Calu3 (cell line): ENCODE results near the gene TNNI3. TPM values are rescaled to one million over a fixed set of nuclear protein-coding genes. Genes with fewer than 3 reads are reported as not detected.

Experiments used
- BruUV-seq: library from RNA; stranded (reverse); fragments of 400-500 nt; replicated peaks from 2 replicates; lab custom pipeline; 2021; lab: Mats Ljungman, UMichigan
- CTCF ChIA-PET: fragments of 300-600 bp; sonication (Branson Sonifier 250); formaldehyde crosslinking; loops from one replicate; lab custom pipeline; 2022; ENCODE audit warnings: antibody characterized with exemption; lab: Charles Lee
- DNase-seq: peaks from one replicate; pipeline ENCODE4 v3.0.0; 2022
- H3K27ac Mint-ChIP-seq: one replicate; pipeline ENCODE4 v1.8.0; 2022; ENCODE audit warnings: mixed read lengths; ENCODE audit not compliant: unreplicated experiment
- H3K27me3 Mint-ChIP-seq: one replicate; pipeline ENCODE4 v1.8.0; 2022; ENCODE audit warnings: mixed read lengths; ENCODE audit not compliant: unreplicated experiment
- H3K36me3 Mint-ChIP-seq: one replicate; pipeline ENCODE4 v1.8.0; 2022; ENCODE audit warnings: mild to moderate bottlenecking, moderate library complexity, mixed read lengths; ENCODE audit not compliant: insufficient read depth, unreplicated experiment
- H3K4me1 Mint-ChIP-seq: one replicate; pipeline ENCODE4 v1.8.0; 2022; ENCODE audit warnings: mild to moderate bottlenecking, low read depth, mixed read lengths; ENCODE audit not compliant: unreplicated experiment
- H3K4me3 Mint-ChIP-seq: one replicate; pipeline ENCODE4 v1.8.0; 2022; ENCODE audit warnings: mild to moderate bottlenecking, low read depth, moderate library complexity, mixed read lengths; ENCODE audit not compliant: unreplicated experiment
- H3K9me3 Mint-ChIP-seq: one replicate; pipeline ENCODE4 v1.8.0; 2022; ENCODE audit warnings: low read depth, mixed read lengths; ENCODE audit not compliant: unreplicated experiment
- CTCF ChIP-seq: fragments of 200-600 bp; IDR thresholded peaks from one replicate; pipeline ENCODE4 v1.8.0; 2022; ENCODE audit warnings: antibody characterized with exemption; ENCODE audit not compliant: unreplicated experiment
- intact Hi-C: fragments of 100-400 bp; cut with micrococcal nuclease; formaldehyde crosslinking; loops from one replicate; pipeline ENCODE4 v1.10.0; 2022; ENCODE audit not compliant: unreplicated experiment
- total RNA-seq: library from RNA; stranded (reverse); gene quantifications from 2 replicates; pipeline ENCODE4 v1.2.3, GENCODE V29; 2022

The TNNI3 gene
- total RNA-seq, 1 experiment from 2014 or later, result 1.3 TPM

- Mint-ChIP-seq H3K27me3 (peaks cover 49% of the 10 kb centered on the region), H3K4me1 (peaks cover 24% of the 10 kb centered on the region), H3K36me3 (peaks cover 16% of the 10 kb centered on the region), H3K9me3 (no peaks in the 10 kb centered on the region), H3K4me3 (no peak within 1 kb of the TSS), H3K27ac (no peak within 1 kb of the TSS)
- no TSS peak for BruUV-seq
- CTCF ChIA-PET, result interaction anchor here (0.5 to 0.6 kb wide), 3 partner anchors 8 to 107 kb away, joined by 3 to 6 read pairs (median 4); partner anchors contain the start of gene TNNI3
- DNase-seq, result peak; percentile 20
- intact Hi-C loops, result loop anchor here (5.0 to 10.0 kb wide), 3 partner anchors 235 to 485 kb away; partner anchors contain the start of genes RPL28, SBK3 and TMEM238
- no peak for TF ChIP-seq CTCF
These were observed 8.2 kb downstream of the TNNI3 start, which contains the start of gene TNNT1 for GRCh38 chr19:55149078-55150003. TNNT1 (minus strand) TSS chr19:55149206; CDS start chr19:55147157, 2,049 bp downstream.

GRCh38 chr19:55147545-55148251 lies 9.8 kb downstream of the TNNI3 start:
- intact Hi-C loops, result loop anchor here (5.0 to 10.0 kb wide), 3 partner anchors 237 to 487 kb away; partner anchors contain the start of genes RPL28, SBK3 and TMEM238
- DNase-seq, result no peak
- no peak overlapping the region for H3K4me3 Mint-ChIP-seq
- H3K9me3 Mint-ChIP-seq, result no peaks in the 10 kb centered on the region
- H3K27me3 Mint-ChIP-seq, result peaks cover 63% of the 10 kb centered on the region
- H3K27ac Mint-ChIP-seq, result no peak overlapping the region
- BruUV-seq, result no TSS peak
- H3K36me3 Mint-ChIP-seq, result peaks cover 16% of the 10 kb centered on the region
- H3K4me1 Mint-ChIP-seq, result peaks cover 24% of the 10 kb centered on the region
- CTCF ChIA-PET, result interaction anchor here (0.5 to 1.1 kb wide), 5 partner anchors 13 to 993 kb away, joined by 3 to 7 read pairs (median 6); partner anchors contain the start of genes ISOC2, KMT5C, PTPRH and ZNF444
- no peak for TF ChIP-seq CTCF

- intact Hi-C loops, result loop anchor here (5.0 to 10.0 kb wide), 3 partner anchors 238 to 488 kb away; partner anchors contain the start of genes RPL28, SBK3 and TMEM238
- no peak for TF ChIP-seq CTCF
- CTCF ChIA-PET, result interaction anchor here (0.6 to 1.7 kb wide), 14 partner anchors 11 to 994 kb away, joined by 3 to 19 read pairs (median 4); partner anchors contain the start of genes DNAAF3, HSPBP1, PPP1R12C and TNNI3
- Mint-ChIP-seq H3K36me3 (peaks cover 16% of the 10 kb centered on the region), H3K9me3 (no peaks in the 10 kb centered on the region), H3K27me3 (peaks cover 63% of the 10 kb centered on the region), H3K4me3 (peak overlapping the region; percentile 63), H3K4me1 (peaks cover 24% of the 10 kb centered on the region), H3K27ac (no peak overlapping the region)
- BruUV-seq, result no TSS peak
- DNase-seq, result peak; percentile 68
These were observed 10.7 kb downstream of the TNNI3 start for GRCh38 chr19:55146705-55147273.
